GM04503 (cell line): ENCODE measurements around the gene RNF214.

Experiments used
- DNase-seq: peaks from one replicate; pipeline ENCODE4 v3.0.0-alpha.2; 2012; ENCODE audit warnings: low read depth

The RNF214 gene

DNA sequence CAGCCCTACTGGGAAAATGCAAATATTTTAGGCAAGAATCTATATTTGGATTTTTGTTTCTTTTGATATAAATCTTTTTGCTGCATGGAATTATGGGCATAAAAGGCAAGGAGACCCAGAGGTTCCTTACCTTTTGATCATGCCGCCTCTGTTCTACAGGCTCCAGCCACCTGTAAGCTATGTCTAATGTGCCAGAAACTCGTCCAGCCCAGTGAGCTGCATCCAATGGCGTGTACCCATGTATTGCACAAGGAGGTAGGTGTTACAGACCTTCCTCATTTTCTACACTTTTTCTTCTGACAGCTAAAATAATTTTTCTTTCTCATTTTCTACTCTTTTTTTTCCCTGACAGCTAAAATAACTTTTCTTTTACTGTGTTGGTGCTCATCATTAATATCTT lies 50.5 kb downstream of the RNF214 start:
- DNase-seq = no peak

GRCh38 chr11:117284053-117284452 lies 51.6 kb downstream of the RNF214 start:
- no peak for DNase-seq

GRCh38 chr11:117286588-117286987 lies 54.1 kb downstream of the RNF214 start:
- no peak for DNase-seq

DNA sequence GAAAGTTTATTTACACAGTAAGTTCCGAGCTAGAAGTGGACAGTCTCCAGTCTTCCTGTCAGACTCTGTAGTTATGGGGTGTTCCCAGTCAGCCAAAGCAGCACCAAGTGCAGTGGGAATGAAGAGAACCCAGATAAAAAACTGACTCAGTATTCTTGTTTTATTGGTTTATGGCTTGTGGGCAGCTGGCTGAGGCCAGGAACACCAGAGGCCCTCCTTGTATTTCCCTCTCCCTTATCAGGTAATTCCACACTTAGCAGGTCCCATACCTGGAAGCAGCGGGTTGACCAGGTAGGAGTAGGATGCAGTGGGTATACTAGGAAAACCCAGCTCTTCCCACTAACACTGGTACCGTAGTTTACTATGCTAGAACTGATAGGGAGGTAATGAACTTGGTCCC lies 55.2 kb downstream of the RNF214 start:
- DNase-seq = no peak

DNA sequence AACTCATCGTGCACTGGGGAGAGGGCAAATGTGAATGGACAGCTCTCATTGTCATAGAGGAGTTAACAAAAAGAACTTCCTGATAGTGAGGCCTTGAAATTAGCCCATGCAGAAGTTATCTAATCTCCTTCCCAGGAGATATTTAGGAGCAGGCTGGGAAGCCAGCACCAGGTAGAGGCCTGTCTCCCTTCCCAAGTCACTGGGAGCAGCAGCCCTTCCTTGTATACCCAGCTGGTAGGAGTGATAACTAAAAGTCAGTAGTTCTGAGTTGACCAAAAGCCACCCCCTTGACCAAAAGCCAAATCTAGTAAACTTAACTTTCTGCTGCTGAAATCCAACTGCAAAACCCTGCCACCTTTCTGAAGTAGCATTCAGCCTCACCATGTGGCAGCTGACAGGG lies 57.3 kb downstream of the RNF214 start:
- no peak for DNase-seq

DNA sequence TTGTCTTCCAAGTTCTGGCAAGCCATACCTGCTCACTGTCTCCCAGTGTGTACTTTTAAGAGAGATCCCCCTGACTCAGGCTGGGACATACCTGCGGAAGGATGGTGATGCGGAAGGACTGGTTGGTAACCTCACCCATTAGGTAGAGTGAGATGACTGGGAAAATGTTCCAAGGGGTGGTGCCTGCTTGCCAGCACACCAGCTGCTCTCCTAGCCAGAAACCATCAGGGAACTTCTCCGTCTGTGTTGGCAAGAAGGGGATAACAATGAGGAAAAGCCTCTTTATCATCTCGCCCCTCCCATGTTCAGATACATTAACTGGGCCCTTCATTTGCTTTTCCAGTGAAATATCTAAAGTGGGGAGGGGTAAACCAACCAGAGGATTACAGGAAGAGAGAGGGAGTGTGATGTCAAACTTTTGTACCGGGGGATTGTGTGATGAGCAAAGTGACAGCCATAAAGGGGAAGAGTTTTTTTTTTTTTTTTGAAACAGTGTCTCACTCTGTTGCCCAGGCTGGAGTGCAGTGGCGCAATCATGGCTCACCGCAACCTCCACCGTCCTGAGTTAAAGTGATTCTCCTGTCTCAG lies 58.4 kb downstream of the RNF214 start, which contains the start of gene BACE1-AS:
BACE1-AS (plus strand) TSS at position 538 of the 588 bp plus-strand sequence.
- no peak for DNase-seq

DNA sequence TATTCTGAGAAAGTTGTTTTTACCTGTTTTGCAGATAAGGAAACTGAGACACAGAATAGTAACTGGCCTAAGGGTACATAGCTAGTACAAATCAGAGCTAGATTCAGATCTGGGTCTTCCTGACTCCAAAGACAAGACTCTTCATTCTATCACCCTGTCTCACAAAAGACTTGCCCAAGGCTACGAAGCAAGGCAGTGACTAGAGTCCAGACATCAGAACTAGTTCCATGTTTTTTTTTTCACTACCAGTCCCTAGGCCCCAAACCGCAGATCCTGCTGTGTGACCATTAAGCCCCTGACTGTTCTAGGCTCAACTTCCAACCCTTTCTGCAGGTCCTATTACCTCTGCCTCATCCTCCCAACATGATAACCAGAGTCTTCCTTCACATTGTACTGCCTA lies 60.1 kb downstream of the RNF214 start:
- no peak for DNase-seq

- DNase-seq = no peak
These were observed 63.1 kb downstream of the RNF214 start for GRCh38 chr11:117295438-117296137.

GRCh38 chr11:117296881-117297280 lies 64.4 kb downstream of the RNF214 start:
- no peak for DNase-seq

DNA sequence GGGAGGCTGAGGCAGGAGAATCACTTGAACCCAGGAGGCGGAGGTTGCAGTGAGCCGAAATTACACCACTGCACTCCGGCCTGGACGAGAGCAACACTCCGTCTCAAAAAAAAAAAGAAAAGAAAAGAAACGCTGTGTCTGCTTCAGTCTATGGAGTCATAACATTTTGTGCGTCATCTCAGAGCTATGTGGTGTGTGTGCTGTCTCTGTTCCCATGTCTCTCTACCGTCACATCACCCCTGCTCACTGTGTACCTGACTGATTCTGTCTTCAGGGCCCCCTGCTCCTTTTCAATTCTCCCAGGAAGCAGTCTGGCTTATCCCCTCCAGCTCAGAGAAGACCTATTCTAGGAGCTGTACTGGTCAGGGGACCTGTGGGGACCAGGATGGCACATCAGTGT lies 65.7 kb downstream of the RNF214 start:
- DNase-seq = no peak

DNA sequence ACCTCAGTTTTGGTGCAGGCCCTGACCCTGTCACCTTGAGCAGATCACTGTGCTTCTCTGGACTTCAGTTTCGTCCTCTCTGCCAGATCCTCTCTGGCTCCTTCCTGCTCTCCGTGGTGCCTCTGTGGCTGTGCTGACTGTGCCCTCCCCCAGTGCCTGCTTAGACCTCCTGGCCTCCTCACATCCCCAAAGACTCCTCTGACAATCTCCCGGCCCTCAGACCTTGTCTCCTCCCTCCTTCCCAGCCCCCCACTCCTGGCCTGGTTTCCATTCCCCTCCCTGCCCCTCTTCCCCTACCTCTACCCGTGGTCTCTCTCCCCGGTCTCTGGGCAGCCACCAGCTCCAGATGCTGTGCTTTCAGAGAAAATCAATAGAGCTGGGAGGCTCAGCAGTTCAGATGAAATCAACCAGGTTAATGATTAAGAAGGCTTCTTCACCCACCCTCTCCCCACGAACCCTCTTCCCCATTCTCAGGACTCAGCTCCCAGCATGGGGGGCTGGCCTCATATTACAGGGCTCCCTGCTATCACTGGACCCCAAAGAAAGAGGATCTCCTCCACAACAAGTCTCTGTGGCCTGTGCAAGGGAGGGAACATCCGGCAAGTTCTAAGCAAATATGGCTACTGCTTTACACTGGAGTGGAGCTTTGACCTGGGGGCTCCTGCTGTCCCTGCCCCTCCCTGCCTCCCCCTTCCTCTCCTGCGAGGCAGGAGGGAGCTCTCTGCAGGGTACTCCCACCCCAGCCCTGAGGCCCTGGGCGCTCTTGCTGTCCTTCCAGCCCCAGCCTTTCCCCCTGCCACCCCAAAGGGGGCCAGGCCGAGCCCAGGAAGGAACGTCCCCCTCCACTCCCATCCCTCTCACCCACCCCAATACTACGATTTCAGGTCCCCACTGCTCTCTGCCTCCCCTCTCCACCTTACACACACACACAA lies 67.1 kb downstream of the RNF214 start:
- no peak for DNase-seq

DNA sequence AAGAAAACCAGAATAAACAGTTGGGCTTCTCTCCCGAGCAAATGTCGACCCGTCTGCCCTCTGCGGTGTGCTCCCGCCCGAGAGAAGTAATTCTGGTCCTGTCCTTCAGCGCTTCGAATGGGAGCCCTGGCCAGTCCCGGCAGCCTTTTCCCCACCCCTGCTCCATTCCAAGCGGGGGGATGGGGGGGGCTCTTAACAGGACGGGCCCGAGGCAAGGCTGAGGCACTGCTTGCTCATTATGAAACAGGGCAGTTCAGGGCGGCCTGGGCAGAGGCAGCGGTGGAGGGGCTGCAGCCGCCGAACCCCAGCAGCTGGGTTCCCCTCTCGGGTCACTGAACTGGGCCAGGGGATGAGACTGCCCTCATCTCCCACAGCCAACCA lies 67.8 kb downstream of the RNF214 start:
- DNase-seq = no peak

GRCh38 chr11:117300773-117301172 lies 68.3 kb downstream of the RNF214 start:
- DNase-seq = no peak

- DNase-seq = no peak
These were observed 69.8 kb downstream of the RNF214 start for GRCh38 chr11:117302228-117302627.

- no peak for DNase-seq
These were observed 70.6 kb downstream of the RNF214 start for GRCh38 chr11:117303101-117303500.

DNA sequence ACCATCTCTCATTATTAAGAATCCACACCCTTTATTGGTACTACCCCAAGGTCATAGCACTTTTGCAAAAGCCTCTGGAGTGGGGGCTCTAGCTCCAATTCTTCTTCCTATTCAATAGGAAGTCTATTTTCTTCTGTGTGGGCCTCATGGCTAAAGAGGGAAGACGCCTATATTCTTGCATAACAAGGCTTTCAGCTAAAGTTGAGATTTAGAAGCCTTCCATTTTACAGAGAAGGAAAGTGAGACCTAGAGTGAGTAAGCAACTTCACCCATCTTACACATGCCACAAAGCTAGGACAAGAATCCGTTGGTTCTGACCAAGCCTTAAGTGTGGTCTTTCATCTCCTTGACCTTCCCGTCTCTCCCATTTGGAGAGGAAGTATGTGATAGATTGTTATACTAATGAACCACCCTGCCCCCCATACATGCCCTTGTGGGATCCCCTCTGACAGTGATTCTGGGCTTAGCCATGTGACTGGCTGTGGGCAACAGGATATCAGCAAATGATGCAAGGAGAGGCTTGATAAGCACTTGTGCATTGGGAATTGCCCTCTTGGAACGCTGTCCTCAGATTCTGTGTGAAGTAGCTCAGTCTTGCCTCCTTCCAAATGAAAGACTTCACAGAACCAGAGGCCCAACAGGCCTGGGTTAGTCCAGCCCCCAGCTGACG lies 71.3 kb downstream of the RNF214 start:
- no peak for DNase-seq

GRCh38 chr11:117305145-117305544 lies 72.7 kb downstream of the RNF214 start:
- DNase-seq = no peak

DNA sequence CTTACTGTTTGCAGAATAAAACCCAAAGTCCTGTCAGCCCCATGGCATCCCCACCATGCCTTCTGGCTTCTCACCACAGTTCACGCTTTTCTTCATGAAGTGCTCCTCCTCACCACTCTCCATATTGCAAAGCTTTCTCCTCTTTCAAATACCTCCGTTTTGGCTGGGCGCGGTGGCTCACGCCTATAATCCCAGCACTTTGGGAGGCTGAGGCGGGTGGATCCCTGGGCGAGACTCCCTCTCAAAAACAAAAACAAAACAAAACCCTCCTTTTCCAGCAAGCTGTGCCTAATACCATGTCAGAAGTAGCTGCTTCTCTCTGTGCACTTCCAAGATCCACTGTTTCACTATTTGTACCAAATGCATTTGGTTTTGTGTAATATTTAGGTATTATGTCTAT lies 76.8 kb downstream of the RNF214 start:
- DNase-seq = no peak

GRCh38 chr11:117313091-117313490 lies 80.6 kb downstream of the RNF214 start:
- DNase-seq = no peak

GRCh38 chr11:117313828-117314768 lies 81.6 kb downstream of the RNF214 start:
- DNase-seq = no peak

- DNase-seq = no peak
These were observed 82.4 kb downstream of the RNF214 start for GRCh38 chr11:117314840-117315239.
